ENCODE results near the gene BMPR1A.

GRCh38 chr10:86936661-86937501 lies 180.5 kb downstream of the BMPR1A start:
- TF ChIP-seq, protein P1, sequence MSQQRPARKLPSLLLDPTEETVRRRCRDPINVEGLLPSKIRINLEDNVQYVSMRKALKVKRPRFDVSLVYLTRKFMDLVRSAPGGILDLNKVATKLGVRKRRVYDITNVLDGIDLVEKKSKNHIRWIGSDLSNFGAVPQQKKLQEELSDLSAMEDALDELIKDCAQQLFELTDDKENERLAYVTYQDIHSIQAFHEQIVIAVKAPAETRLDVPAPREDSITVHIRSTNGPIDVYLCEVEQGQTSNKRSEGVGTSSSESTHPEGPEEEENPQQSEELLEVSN (IDR thresholded peaks at IDR 0.05; ENCODE audit: borderline replicate concordance, low read depth) = no peak
- TF ChIP-seq, protein P2, sequence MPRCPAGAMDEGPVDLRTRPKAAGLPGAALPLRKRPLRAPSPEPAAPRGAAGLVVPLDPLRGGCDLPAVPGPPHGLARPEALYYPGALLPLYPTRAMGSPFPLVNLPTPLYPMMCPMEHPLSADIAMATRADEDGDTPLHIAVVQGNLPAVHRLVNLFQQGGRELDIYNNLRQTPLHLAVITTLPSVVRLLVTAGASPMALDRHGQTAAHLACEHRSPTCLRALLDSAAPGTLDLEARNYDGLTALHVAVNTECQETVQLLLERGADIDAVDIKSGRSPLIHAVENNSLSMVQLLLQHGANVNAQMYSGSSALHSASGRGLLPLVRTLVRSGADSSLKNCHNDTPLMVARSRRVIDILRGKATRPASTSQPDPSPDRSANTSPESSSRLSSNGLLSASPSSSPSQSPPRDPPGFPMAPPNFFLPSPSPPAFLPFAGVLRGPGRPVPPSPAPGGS (IDR thresholded peaks at IDR 0.05) = no peak
- no peak for TF ChIP-seq CTCF (IDR thresholded peaks at IDR 0.05)
- no peak for TF ChIP-seq POLR2A (IDR thresholded peaks at IDR 0.05; ENCODE audit: low read length)
- no peak for TF ChIP-seq JUNB (IDR thresholded peaks at IDR 0.05)
- no peak for TF ChIP-seq CHD4 (IDR thresholded peaks at IDR 0.05; ENCODE audit: borderline replicate concordance)
- no peak for TF ChIP-seq RAD21 (conservative IDR thresholded peaks at IDR 0.05 in 1 of 2, IDR thresholded peaks at IDR 0.05 in 1 of 2)
- no peak for TF ChIP-seq MYC (IDR thresholded peaks at IDR 0.05; ENCODE audit: borderline replicate concordance, low read length)
- TF ChIP-seq MAZ (IDR thresholded peaks at IDR 0.05; ENCODE audit: borderline replicate concordance, low read depth, low read length) = no peak
- no peak for TF ChIP-seq EP300 (IDR thresholded peaks at IDR 0.05)
- no peak for TF ChIP-seq BHLHE40 (IDR thresholded peaks at IDR 0.05; ENCODE audit: low read depth, low read length)
- TF ChIP-seq HEYL (CRISPR knock-in tag; IDR thresholded peaks at IDR 0.05) = no peak
- no peak for TF ChIP-seq POLR2AphosphoS2 (conservative IDR thresholded peaks at IDR 0.05; ENCODE audit: low read length)
